Neural progenitor cell (in vitro differentiated cells): ENCODE data around the gene SAMD11.

Experiments
- CTCF ChIP-seq: fragments of 200-600 bp; sonication (generic); IDR thresholded peaks from 2 replicates; pipeline ENCODE4 v1.5.1; 2017; ENCODE audit warnings: antibody characterized with exemption, mild to moderate bottlenecking
- EZH2 ChIP-seq: fragments of 200-600 bp; sonication (generic); IDR thresholded peaks from 2 replicates; pipeline ENCODE4 v1.6.1; 2017; ENCODE audit warnings: antibody characterized with exemption, mild to moderate bottlenecking, moderate library complexity
- EZH2phosphoT487 ChIP-seq: fragments of 200-600 bp; sonication (generic); IDR thresholded peaks from 2 replicates; pipeline ENCODE4 v1.6.1; 2017; ENCODE audit warnings: antibody characterized with exemption

GRCh38 chr1:952603-953002 is 28.9 kb downstream of the SAMD11 start:
- TF ChIP-seq CTCF (no peak), EZH2phosphoT487 (no peak), EZH2 (no peak)
